ENCODE results near the gene CYBB. TPM values are rescaled to one million over a fixed set of nuclear protein-coding genes. Genes with fewer than 3 reads are reported as not detected.
"Not testable (repeated sequence)": the region's sequence is repeated elsewhere in the genome, so short reads cannot be mapped to it uniquely, and the experiment has no call there.

The CYBB gene
- total RNA-seq, 1 donor from 2014 or later: 420 TPM

DNA sequence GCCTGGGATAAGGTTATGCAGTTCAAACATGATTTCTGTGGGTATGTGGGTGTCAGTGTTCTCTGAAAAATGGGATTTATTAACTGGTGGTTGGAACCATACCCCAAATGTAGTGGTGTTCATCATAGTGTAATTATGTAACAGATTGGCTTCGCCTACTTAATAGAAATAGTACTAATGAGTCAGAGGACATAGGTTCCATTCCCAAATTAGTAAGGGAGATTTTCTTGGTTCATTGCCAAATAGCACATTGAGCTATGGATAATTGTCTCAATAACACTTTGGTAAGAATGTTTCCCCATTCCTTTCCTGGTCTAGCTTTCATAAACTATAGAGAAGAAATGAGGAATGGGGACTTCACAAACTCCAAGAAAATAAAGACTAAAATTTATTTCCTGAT, 20.5 kb upstream of the CYBB start:
- no peak for DNase-seq
- Histone ChIP-seq H3K36me3 (no peaks in the 10 kb centered on the region), H3K4me1 (no peaks in the 10 kb centered on the region), H3K9me3 (no peaks in the 10 kb centered on the region), H3K4me3 (no peak overlapping the region), H3K27me3 (ENCODE audit: low read depth) (no peaks in the 10 kb centered on the region), H3K27ac (no peak overlapping the region)
- ATAC-seq: no peak
- intact Hi-C loops (cut with DNase I): no loop called here
- TF ChIP-seq, protein P1, sequence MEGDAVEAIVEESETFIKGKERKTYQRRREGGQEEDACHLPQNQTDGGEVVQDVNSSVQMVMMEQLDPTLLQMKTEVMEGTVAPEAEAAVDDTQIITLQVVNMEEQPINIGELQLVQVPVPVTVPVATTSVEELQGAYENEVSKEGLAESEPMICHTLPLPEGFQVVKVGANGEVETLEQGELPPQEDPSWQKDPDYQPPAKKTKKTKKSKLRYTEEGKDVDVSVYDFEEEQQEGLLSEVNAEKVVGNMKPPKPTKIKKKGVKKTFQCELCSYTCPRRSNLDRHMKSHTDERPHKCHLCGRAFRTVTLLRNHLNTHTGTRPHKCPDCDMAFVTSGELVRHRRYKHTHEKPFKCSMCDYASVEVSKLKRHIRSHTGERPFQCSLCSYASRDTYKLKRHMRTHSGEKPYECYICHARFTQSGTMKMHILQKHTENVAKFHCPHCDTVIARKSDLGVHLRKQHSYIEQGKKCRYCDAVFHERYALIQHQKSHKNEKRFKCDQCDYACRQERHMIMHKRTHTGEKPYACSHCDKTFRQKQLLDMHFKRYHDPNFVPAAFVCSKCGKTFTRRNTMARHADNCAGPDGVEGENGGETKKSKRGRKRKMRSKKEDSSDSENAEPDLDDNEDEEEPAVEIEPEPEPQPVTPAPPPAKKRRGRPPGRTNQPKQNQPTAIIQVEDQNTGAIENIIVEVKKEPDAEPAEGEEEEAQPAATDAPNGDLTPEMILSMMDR (IDR thresholded peaks at IDR 0.05): no peak

DNA sequence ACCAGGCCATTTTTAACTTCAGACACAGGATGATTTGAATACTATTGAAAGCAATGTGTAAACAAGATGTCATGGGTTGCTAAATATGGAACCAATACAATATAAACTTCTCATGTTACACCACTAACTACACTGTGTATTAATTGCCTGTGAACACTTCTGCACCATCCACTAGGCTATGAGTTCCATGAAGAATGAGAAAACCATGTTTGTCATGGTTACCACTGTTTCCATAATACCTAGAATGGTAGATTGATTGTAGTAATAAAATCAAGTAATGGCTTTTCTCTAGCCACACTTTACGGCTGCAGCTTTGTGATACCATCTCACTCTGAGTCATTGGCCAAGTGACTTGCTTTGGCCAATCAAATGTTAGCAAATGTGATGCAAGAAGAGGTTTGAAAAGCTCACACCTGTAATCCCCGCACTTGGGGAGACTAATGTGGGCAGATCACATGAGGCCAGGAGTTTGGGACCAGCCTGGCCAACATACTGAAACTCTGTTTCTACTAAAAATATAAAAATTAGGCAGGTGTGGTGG, 19.9 kb upstream of the CYBB start:
- intact Hi-C loops (cut with DNase I): no loop called here
- H3K4me1 ChIP-seq: no peaks in the 10 kb centered on the region
- no peaks in the 10 kb centered on the region for H3K27me3 ChIP-seq (ENCODE audit: low read depth)
- ATAC-seq (no peak), DNase-seq (no peak)
- H3K27ac ChIP-seq: no peak overlapping the region
- no peaks in the 10 kb centered on the region for H3K36me3 ChIP-seq
- H3K4me3 ChIP-seq: no peak overlapping the region
- no peaks in the 10 kb centered on the region for H3K9me3 ChIP-seq
- TF ChIP-seq, protein P1 (IDR thresholded peaks at IDR 0.05): no peak

DNA sequence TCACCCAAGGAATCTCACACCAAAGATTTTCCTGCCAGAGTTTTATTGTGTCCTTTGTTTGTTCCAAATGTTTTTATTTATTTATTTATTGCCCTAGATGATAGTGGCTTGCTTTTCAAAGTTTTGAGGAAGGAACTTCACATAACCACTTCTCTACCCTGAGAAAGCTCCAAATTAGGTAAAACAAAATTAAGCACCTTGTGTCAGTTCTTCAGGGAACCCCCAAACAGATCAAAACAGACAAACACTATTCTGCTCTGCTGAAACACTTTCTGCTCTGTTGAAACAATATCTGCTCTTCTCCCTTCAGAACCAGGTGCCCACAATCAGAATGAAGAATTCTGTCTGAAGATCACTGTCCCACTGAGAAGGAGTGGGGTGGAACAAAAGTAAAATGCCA, 16.5 kb upstream of the CYBB start:
- DNase-seq (no peak), ATAC-seq (no peak)
- Histone ChIP-seq H3K9me3 (no peaks in the 10 kb centered on the region), H3K27me3 (ENCODE audit: low read depth) (no peaks in the 10 kb centered on the region), H3K4me1 (no peaks in the 10 kb centered on the region), H3K27ac (no peak overlapping the region), H3K4me3 (no peak overlapping the region), H3K36me3 (no peaks in the 10 kb centered on the region)
- TF ChIP-seq, protein P1 (IDR thresholded peaks at IDR 0.05): no peak
- intact Hi-C loops (cut with DNase I): no loop called here

DNA sequence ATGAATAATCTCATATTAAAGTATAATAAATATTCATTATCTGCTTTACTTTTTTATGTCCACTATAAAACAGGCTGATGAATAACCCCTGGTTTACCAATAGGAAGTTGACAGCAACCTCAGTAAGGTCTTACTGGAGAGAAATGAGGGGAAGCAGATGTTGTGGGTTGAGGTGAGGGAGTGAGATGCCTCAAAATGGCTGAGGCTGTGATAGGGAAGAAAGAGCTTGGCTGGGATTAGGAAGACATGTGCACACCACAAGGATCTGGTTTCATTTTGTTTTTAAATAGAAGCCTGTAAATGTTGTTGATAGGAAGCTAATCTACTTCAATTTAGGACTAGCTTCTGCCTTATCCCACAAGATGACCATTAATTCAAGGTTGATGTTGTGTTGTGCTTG, 14.4 kb upstream of the CYBB start:
- Histone ChIP-seq H3K4me1 (no peaks in the 10 kb centered on the region), H3K9me3 (no peaks in the 10 kb centered on the region), H3K4me3 (no peak overlapping the region), H3K27me3 (ENCODE audit: low read depth) (no peaks in the 10 kb centered on the region), H3K36me3 (no peaks in the 10 kb centered on the region), H3K27ac (no peak overlapping the region)
- intact Hi-C loops (cut with DNase I): no loop called here
- ATAC-seq: no peak
- TF ChIP-seq, protein P1 (IDR thresholded peaks at IDR 0.05): no peak
- no peak for DNase-seq

DNA sequence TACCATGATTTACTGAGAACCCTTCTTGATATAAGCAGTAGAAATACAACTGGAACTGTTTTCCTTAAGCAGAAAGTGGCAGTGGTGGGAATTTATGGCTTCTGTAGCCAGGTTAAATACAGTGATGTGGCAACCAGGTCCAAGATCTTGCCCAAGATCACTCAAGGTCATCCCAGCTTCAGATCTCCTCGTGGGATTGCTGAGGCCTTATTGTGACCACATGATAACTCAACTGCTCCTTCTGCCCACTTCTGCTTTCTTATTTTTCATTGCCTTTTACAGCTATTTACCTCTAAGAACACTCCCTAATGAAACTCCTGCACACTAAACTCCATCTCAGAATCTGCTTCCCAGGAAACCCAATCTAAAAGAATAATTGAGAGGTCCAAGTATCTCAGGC, 12.4 kb upstream of the CYBB start:
- ATAC-seq (no peak), DNase-seq (no peak)
- no peak overlapping the region for H3K27ac ChIP-seq
- no peaks in the 10 kb centered on the region for H3K9me3 ChIP-seq
- H3K27me3 ChIP-seq (ENCODE audit: low read depth): no peaks in the 10 kb centered on the region
- TF ChIP-seq, protein P1 (IDR thresholded peaks at IDR 0.05): no peak
- intact Hi-C loops (cut with DNase I): no loop called here
- no peak overlapping the region for H3K4me3 ChIP-seq
- H3K4me1 ChIP-seq: no peaks in the 10 kb centered on the region
- H3K36me3 ChIP-seq: no peaks in the 10 kb centered on the region

DNA sequence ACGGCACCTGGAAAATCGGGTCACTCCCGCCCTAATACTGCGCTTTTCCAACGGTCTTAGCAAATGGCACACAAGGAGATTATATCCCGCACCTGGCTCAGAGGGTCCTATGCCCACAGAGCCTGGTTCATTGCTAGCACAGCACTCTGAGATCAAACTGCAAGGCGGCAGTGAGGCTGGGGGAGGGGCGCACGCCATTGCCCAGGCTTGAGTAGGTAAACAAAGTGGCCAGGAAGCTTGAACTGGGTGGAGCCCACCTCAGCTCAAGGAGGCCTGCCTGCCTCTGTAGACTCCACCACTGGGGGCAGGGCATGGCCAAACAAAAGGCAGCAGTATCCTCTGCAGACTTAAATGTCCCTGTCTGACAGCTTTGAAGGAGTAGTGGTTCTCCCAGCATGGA, 11.0 kb upstream of the CYBB start:
- H3K4me1 ChIP-seq; ATAC-seq; DNase-seq; H3K4me3 ChIP-seq; H3K27me3 ChIP-seq (ENCODE audit: low read depth); H3K27ac ChIP-seq; H3K9me3 ChIP-seq; H3K36me3 ChIP-seq; intact Hi-C loops (cut with DNase I): not testable (repeated sequence)

Data from lower lobe of right lung (tissue), 2 donors.